Neural cell (in vitro differentiated cells): ENCODE data around the gene PTPRD. TPM values are rescaled to one million over a fixed set of nuclear protein-coding genes. Genes with fewer than 3 reads are reported as not detected.

Source experiments
- H2AFZ ChIP-seq: fragments of 200-600, 300-800 bp; sonication (generic), shearing (Covaris generic); 2 replicates; pipeline ENCODE4 v1.6.0; 2014; ENCODE audit warnings: low read depth, mild to moderate bottlenecking, antibody characterized with exemption, low read length, moderate library complexity
- H3F3A ChIP-seq: fragments of 200-600 bp; shearing (Covaris generic); 2 replicates; pipeline ENCODE4 v1.6.1; 2016; ENCODE audit warnings: mild to moderate bottlenecking, moderate library complexity, mixed read lengths, antibody characterized with exemption, low read length; ENCODE audit not compliant: insufficient read depth, poor library complexity, severe bottlenecking
- H3K27ac ChIP-seq: fragments of 200-600, 300-800 bp; sonication (generic), shearing (Covaris generic); 2 replicates; pipeline ENCODE4 v1.5.1; 2014; ENCODE audit warnings: mild to moderate bottlenecking, low read length, moderate library complexity
- H3K27me3 ChIP-seq: fragments of 300-800, 200-600 bp; sonication (generic), shearing (Covaris generic); 2 replicates; pipeline ENCODE4 v1.6.0; 2014; ENCODE audit warnings: mild to moderate bottlenecking, low read depth, low read length, moderate library complexity; ENCODE audit not compliant: insufficient read depth
- H3K36me3 ChIP-seq: fragments of 300-800, 200-600 bp; sonication (generic), shearing (Covaris generic); 2 replicates; pipeline ENCODE4 v1.5.1; 2014; ENCODE audit warnings: mild to moderate bottlenecking, antibody characterized with exemption, low read length, moderate library complexity; ENCODE audit not compliant: insufficient read depth
- H3K4me2 ChIP-seq: fragments of 300-800, 200-600 bp; sonication (generic), shearing (Covaris generic); 2 replicates; pipeline ENCODE4 v1.6.0; 2014; ENCODE audit warnings: mild to moderate bottlenecking, low read length
- H3K4me3 ChIP-seq: fragments of 300-800, 200-600 bp; sonication (generic), shearing (Covaris generic); 2 replicates; pipeline ENCODE4 v1.5.1; 2014; ENCODE audit warnings: mild to moderate bottlenecking, low read length, moderate library complexity
- H3K79me2 ChIP-seq: fragments of 200-600 bp; shearing (Covaris generic); replicated peaks from 2 replicates; pipeline ENCODE4 v1.6.0; 2014; ENCODE audit warnings: mild to moderate bottlenecking, low read length, moderate library complexity; ENCODE audit not compliant: insufficient read depth
- H3K9ac ChIP-seq: fragments of 300-800, 200-600 bp; sonication (generic), shearing (Covaris generic); 2 replicates; pipeline ENCODE4 v1.6.1; 2016; ENCODE audit warnings: mild to moderate bottlenecking, low read length, mixed read lengths
- H3K9me2 ChIP-seq: fragments of 200-600 bp; shearing (Covaris generic); 2 replicates; pipeline ENCODE4 v1.6.1; 2016; ENCODE audit warnings: mild to moderate bottlenecking, low read length, mixed read lengths; ENCODE audit not compliant: insufficient read depth
- H3K9me3 ChIP-seq: fragments of 200-600, 300-800 bp; sonication (generic), shearing (Covaris generic); 2 replicates; pipeline ENCODE4 v1.6.1; 2016; ENCODE audit warnings: mild to moderate bottlenecking, mixed run types, low read length, moderate library complexity, mixed read lengths
- H4K20me1 ChIP-seq: fragments of 200-600 bp; shearing (Covaris generic); 2 replicates; pipeline ENCODE4 v1.6.1; 2016; ENCODE audit warnings: mild to moderate bottlenecking, mixed run types; ENCODE audit not compliant: insufficient read depth
- CTCF ChIP-seq: fragments of 450-650 bp; IDR thresholded peaks from 2 replicates; pipeline ENCODE4 v1.5.1; 2014; ENCODE audit warnings: antibody characterized with exemption, mild to moderate bottlenecking, moderate library complexity; ENCODE audit not compliant: poor library complexity, severe bottlenecking
- EP300 ChIP-seq: fragments of 450-650 bp; conservative IDR thresholded peaks from 2 replicates; pipeline ENCODE4 v1.6.1; 2014; ENCODE audit warnings: antibody characterized with exemption, mild to moderate bottlenecking, moderate library complexity; ENCODE audit not compliant: poor library complexity, severe bottlenecking
- EZH2 ChIP-seq: fragments of 200-600, 300-800 bp; shearing (Covaris generic), sonication (generic); IDR thresholded peaks from 2 replicates; pipeline ENCODE4 v1.6.1; 2014; ENCODE audit warnings: antibody characterized with exemption, low read length, borderline replicate concordance, mild to moderate bottlenecking; ENCODE audit not compliant: insufficient read depth, poor library complexity, severe bottlenecking
- MXI1 ChIP-seq: fragments of 450-650 bp; conservative IDR thresholded peaks from 2 replicates; pipeline ENCODE4 v1.6.1; 2014; ENCODE audit warnings: antibody characterized with exemption, mild to moderate bottlenecking; ENCODE audit not compliant: poor library complexity, severe bottlenecking
- POLR2AphosphoS5 ChIP-seq: IDR thresholded peaks from 2 replicates; pipeline ENCODE4 v1.6.1; 2012
- RAD21 ChIP-seq: fragments of 450-650 bp; conservative IDR thresholded peaks from 2 replicates; pipeline ENCODE4 v1.6.1; 2014; ENCODE audit warnings: antibody characterized with exemption, mild to moderate bottlenecking, moderate library complexity
- REST ChIP-seq: IDR thresholded peaks from 2 replicates; pipeline ENCODE4 v1.6.1; 2012; ENCODE audit warnings: borderline replicate concordance
- SMC3 ChIP-seq: fragments of 450-650 bp; conservative IDR thresholded peaks from 2 replicates; pipeline ENCODE4 v1.6.1; 2014; ENCODE audit warnings: antibody characterized with exemption, mild to moderate bottlenecking, moderate library complexity; ENCODE audit not compliant: poor library complexity
- TAF1 ChIP-seq: IDR thresholded peaks from 2 replicates; pipeline ENCODE4 v1.6.1; 2012; ENCODE audit warnings: low read depth
- polyA plus RNA-seq: library from polyadenylated mRNA; depleted of rRNA; stranded (reverse); fragments of >200 nt; gene quantifications from 2 replicates; pipeline ENCODE4 v1.2.3, GENCODE V29; 2014

Gene PTPRD
- polyA plus RNA-seq, 1 donor from 2014 or later: 143 TPM

GRCh38 chr9:10251490-10251889 is 361.3 kb downstream of the PTPRD start:
- H3K27me3 ChIP-seq: no peaks in the 10 kb centered on the region
- no peak overlapping the region for H3K4me2 ChIP-seq
- no peak overlapping the region for H2AFZ ChIP-seq
- H3K9me3 ChIP-seq: no peaks in the 10 kb centered on the region
- no peaks in the 10 kb centered on the region for H3K9me2 ChIP-seq
- H3K27ac ChIP-seq: no peak overlapping the region
- no peak for TF ChIP-seq RAD21
- TF ChIP-seq REST: no peak
- TF ChIP-seq MXI1: no peak
- TF ChIP-seq POLR2AphosphoS5: no peak
- H3K36me3 ChIP-seq: no peaks in the 10 kb centered on the region
- H3K4me3 ChIP-seq: no peak overlapping the region
- H3K79me2 ChIP-seq: no peaks in the 10 kb centered on the region
- no peaks in the 10 kb centered on the region for H3F3A ChIP-seq
- H4K20me1 ChIP-seq: no peaks in the 10 kb centered on the region
- H3K9ac ChIP-seq: no peak overlapping the region

GRCh38 chr9:10250219-10250618 is 362.6 kb downstream of the PTPRD start:
- no peaks in the 10 kb centered on the region for H4K20me1 ChIP-seq
- no peaks in the 10 kb centered on the region for H3K79me2 ChIP-seq
- H3F3A ChIP-seq: no peaks in the 10 kb centered on the region
- TF ChIP-seq EP300 (no peak), TAF1 (no peak), RAD21 (no peak), EZH2 (no peak), POLR2AphosphoS5 (no peak), CTCF (no peak), SMC3 (no peak), REST (no peak), MXI1 (no peak)
- H3K4me2 ChIP-seq: no peak overlapping the region
- H3K9me3 ChIP-seq: no peaks in the 10 kb centered on the region
- H3K4me3 ChIP-seq: no peak overlapping the region
- H2AFZ ChIP-seq: no peak overlapping the region
- H3K27ac ChIP-seq: no peak overlapping the region
- no peaks in the 10 kb centered on the region for H3K9me2 ChIP-seq
- H3K9ac ChIP-seq: no peak overlapping the region
- H3K27me3 ChIP-seq: no peaks in the 10 kb centered on the region
- no peaks in the 10 kb centered on the region for H3K36me3 ChIP-seq
